ENCODE results near the gene ANGEL2.
A peak's percentile ranks its signal among the peaks of the same experiment; 100 is the strongest.
"Not testable (repeated sequence)": the region's sequence is repeated elsewhere in the genome, so short reads cannot be mapped to it uniquely, and the experiment has no call there.

The ANGEL2 gene

GRCh38 chr1:212974711-212975110 is 41.0 kb downstream of the ANGEL2 start:
- no peak for DNase-seq

GRCh38 chr1:212973899-212974298 is 41.8 kb downstream of the ANGEL2 start:
- no peak for DNase-seq

- no peak for DNase-seq
These were observed 42.2 kb downstream of the ANGEL2 start for GRCh38 chr1:212973426-212973825.

GRCh38 chr1:212971312-212971711 is 44.4 kb downstream of the ANGEL2 start:
- DNase-seq: no peak

GRCh38 chr1:212970085-212970484 is 45.6 kb downstream of the ANGEL2 start:
- no peak for DNase-seq

- DNase-seq: no peak
These were observed 47.3 kb downstream of the ANGEL2 start for GRCh38 chr1:212968368-212968863.

GRCh38 chr1:212967801-212968200 is 47.9 kb downstream of the ANGEL2 start:
- peak; percentile 5 for DNase-seq

GRCh38 chr1:212966616-212967015 is 49.1 kb downstream of the ANGEL2 start:
- DNase-seq: no peak

- not testable (repeated sequence) for DNase-seq
These were observed 50.7 kb downstream of the ANGEL2 start for GRCh38 chr1:212964993-212965392.

- no peak for DNase-seq
These were observed 51.6 kb downstream of the ANGEL2 start for GRCh38 chr1:212964102-212964501.

- DNase-seq: no peak
These were observed 53.2 kb downstream of the ANGEL2 start for GRCh38 chr1:212962509-212962908.

- DNase-seq: no peak
These were observed 54.7 kb downstream of the ANGEL2 start for GRCh38 chr1:212960932-212961331.

- DNase-seq: no peak
These were observed 56.1 kb downstream of the ANGEL2 start for GRCh38 chr1:212959266-212960220.

GRCh38 chr1:212958175-212958574 is 57.5 kb downstream of the ANGEL2 start:
- no peak for DNase-seq

GRCh38 chr1:212957546-212957945 is 58.1 kb downstream of the ANGEL2 start:
- no peak for DNase-seq

GRCh38 chr1:212955961-212956620 is 59.6 kb downstream of the ANGEL2 start:
- no peak for DNase-seq

- DNase-seq: no peak
These were observed 60.6 kb downstream of the ANGEL2 start for GRCh38 chr1:212955098-212955497.

GRCh38 chr1:212954514-212954913 is 61.2 kb downstream of the ANGEL2 start:
- DNase-seq: no peak

GRCh38 chr1:212953321-212953720 is 62.3 kb downstream of the ANGEL2 start:
- DNase-seq: no peak

- DNase-seq: no peak
These were observed 63.1 kb downstream of the ANGEL2 start for GRCh38 chr1:212952641-212952976.

GRCh38 chr1:212951947-212952640 is 63.6 kb downstream of the ANGEL2 start:
- no peak for DNase-seq

GRCh38 chr1:212951126-212951946 is 64.3 kb downstream of the ANGEL2 start:
- no peak for DNase-seq
